Measurements from ENCODE around the gene VPS13A.
"Not testable (repeated sequence)": the region's sequence is repeated elsewhere in the genome, so short reads cannot be mapped to it uniquely, and the experiment has no call there.

The VPS13A gene

GRCh38 chr9:77305622-77306400 is 128.5 kb downstream of the VPS13A start:
- DNase-seq, result no peak

GRCh38 chr9:77307166-77307565 is 129.8 kb downstream of the VPS13A start:
- no peak for DNase-seq

- no peak for DNase-seq
Observed at GRCh38 chr9:77316058-77316457, 138.7 kb downstream of the VPS13A start.

- DNase-seq, result no peak
Observed at GRCh38 chr9:77325058-77325457, 147.7 kb downstream of the VPS13A start.

- DNase-seq, result no peak
Observed at GRCh38 chr9:77328102-77328501, 150.8 kb downstream of the VPS13A start.

GRCh38 chr9:77370064-77370463 is 192.7 kb downstream of the VPS13A start:
- DNase-seq, result no peak

GRCh38 chr9:77374266-77374665 is 196.9 kb downstream of the VPS13A start:
- no peak for DNase-seq

- DNase-seq, result no peak
Observed at GRCh38 chr9:77375956-77376532, 198.7 kb downstream of the VPS13A start.

GRCh38 chr9:77384406-77384805 is 207.1 kb downstream of the VPS13A start:
- no peak for DNase-seq

- DNase-seq, result no peak
Observed at GRCh38 chr9:77386187-77386586, 208.9 kb downstream of the VPS13A start.

GRCh38 chr9:77391834-77392233 is 214.5 kb downstream of the VPS13A start:
- DNase-seq, result no peak

- DNase-seq, result no peak
Observed at GRCh38 chr9:77392328-77392727, 215.0 kb downstream of the VPS13A start.

- not testable (repeated sequence) for DNase-seq
Observed at GRCh38 chr9:77398581-77398980, 221.2 kb downstream of the VPS13A start.

- no peak for DNase-seq
Observed at GRCh38 chr9:77399964-77400363, 222.6 kb downstream of the VPS13A start.

GRCh38 chr9:77402286-77402685 is 225.0 kb downstream of the VPS13A start:
- DNase-seq, result no peak

GRCh38 chr9:77403239-77403638 is 225.9 kb downstream of the VPS13A start:
- DNase-seq, result no peak

GRCh38 chr9:77408521-77408920 is 231.2 kb downstream of the VPS13A start:
- DNase-seq, result not testable (repeated sequence)

GRCh38 chr9:77417566-77417965 is 240.2 kb downstream of the VPS13A start:
- DNase-seq, result no peak

GRCh38 chr9:77418226-77418625 is 240.9 kb downstream of the VPS13A start:
- DNase-seq, result no peak

- no peak for DNase-seq
Observed at GRCh38 chr9:77420641-77421040, 243.3 kb downstream of the VPS13A start.

GRCh38 chr9:77421506-77422265 is 244.4 kb downstream of the VPS13A start:
- DNase-seq, result no peak

GRCh38 chr9:77422969-77423368 is 245.6 kb downstream of the VPS13A start:
- no peak for DNase-seq

GRCh38 chr9:77423841-77424240 is 246.5 kb downstream of the VPS13A start:
- DNase-seq, result no peak

- DNase-seq, result no peak
Observed at GRCh38 chr9:77424993-77425392, 247.7 kb downstream of the VPS13A start.
